Common myeloid progenitor, CD34-positive (primary cell): Measurements from ENCODE around the gene ANK3.

Experiments used
- CTCF ChIA-PET: fragments of 350-600 bp; sonication (Branson Sonifier 250); formaldehyde crosslinking; loops from one replicate; lab custom pipeline; 2021; ENCODE audit warnings: antibody characterized with exemption; lab: Charles Lee
- POLR2A ChIA-PET: fragments of 350-600 bp; sonication (Branson Sonifier 250); formaldehyde crosslinking; loops from one replicate; lab custom pipeline; 2021; ENCODE audit warnings: antibody characterized with exemption; lab: Charles Lee
- DNase-seq, 3 donors: peaks; one replicate each; pipeline versions ENCODE4 v3.0.0 to v3.0.0-alpha.2; 2013
- H3K27ac ChIP-seq, 2 experiments: 1 replicate in 1 of 2; 2 replicates in 1 of 2; pipeline ENCODE4 v1.7.0; 2013; ENCODE audit warnings: inconsistent platforms in 2 of 2, low read length in 2 of 2, mild to moderate bottlenecking in 2 of 2, low read depth in 1 of 2, moderate library complexity in 1 of 2; ENCODE audit not compliant: severe bottlenecking in 2 of 2, insufficient read depth in 1 of 2, poor library complexity in 1 of 2
- H3K27me3 ChIP-seq, 5 experiments: replicated peaks in 2 of 5; 1 replicate in 3 of 5; 2 replicates in 2 of 5; pipeline versions ENCODE4 v1.6.1 to v1.7.0; 2013; ENCODE audit warnings: low read length in 4 of 5, mild to moderate bottlenecking in 2 of 5, moderate library complexity in 2 of 5, inconsistent platforms in 1 of 5; ENCODE audit not compliant: insufficient read depth in 5 of 5, control insufficient read depth in 4 of 5
- H3K36me3 ChIP-seq, 4 experiments: 1 replicate in 2 of 4; 2 replicates in 2 of 4; pipeline versions ENCODE4 v1.6.1 to v1.7.0; 2013; ENCODE audit warnings: low read length in 3 of 4, control low read depth in 1 of 4, mild to moderate bottlenecking in 1 of 4; ENCODE audit not compliant: control insufficient read depth in 4 of 4, insufficient read depth in 4 of 4
- H3K4me1 ChIP-seq, 4 experiments: 1 replicate in 3 of 4; 2 replicates in 1 of 4; pipeline versions ENCODE4 v1.6.1 to v1.7.1; 2013; ENCODE audit warnings: low read length in 3 of 4, mild to moderate bottlenecking in 3 of 4, control low read depth in 1 of 4, inconsistent platforms in 1 of 4, moderate library complexity in 1 of 4; ENCODE audit not compliant: control insufficient read depth in 4 of 4, insufficient read depth in 4 of 4; ENCODE audit errors: control extremely low read depth in 1 of 4
- H3K4me3 ChIP-seq, 7 experiments: 1 replicate in 4 of 7; 2 replicates in 3 of 7; pipeline versions ENCODE4 v1.5.1 to v1.7.0; 2013; ENCODE audit warnings: mild to moderate bottlenecking in 7 of 7, low read length in 6 of 7, moderate library complexity in 6 of 7, inconsistent platforms in 2 of 7, low read depth in 2 of 7, control low read depth in 1 of 7; ENCODE audit not compliant: insufficient read depth in 4 of 7, control insufficient read depth in 1 of 7; ENCODE audit errors: extremely low read depth in 1 of 7
- H3K9me3 ChIP-seq, 5 experiments: 1 replicate in 4 of 5; 2 replicates in 1 of 5; pipeline versions ENCODE4 v1.6.1 to v1.7.1; 2013; ENCODE audit warnings: low read length in 4 of 5, mild to moderate bottlenecking in 2 of 5, inconsistent platforms in 1 of 5, low read depth in 1 of 5, moderate library complexity in 1 of 5; ENCODE audit not compliant: control insufficient read depth in 4 of 5, insufficient read depth in 2 of 5; ENCODE audit errors: control extremely low read depth in 1 of 5
- WGBS: methylation state at CpG from one replicate; pipeline ENCODE4 v1.1.5; 2013; ENCODE audit not compliant: insufficient coverage; 5-methylcytosine and 5-hydroxymethylcytosine counted together

The ANK3 gene

GRCh38 chr10:60236869-60237524 is 152.7 kb downstream of the ANK3 start:
- peak overlapping the region; percentile 33 to 67 for H3K27ac ChIP-seq
- peak overlapping the region in 5 of 7 experiments; percentile 26 to 60 (median 53) for H3K4me3 ChIP-seq
- no peaks in the 10 kb centered on the region for H3K9me3 ChIP-seq
- peaks cover 7 to 27% (median 12%) of the 10 kb centered on the region in 4 experiments for H3K4me1 ChIP-seq
- DNase-seq = peak; percentile 60 to 92 (median 87)
- CTCF ChIA-PET = interaction anchor here (1.7 kb wide), 1 partner anchor 197 kb away, joined by 6 read pairs; no protein-coding TSS in a partner anchor
- no peaks in the 10 kb centered on the region for H3K27me3 ChIP-seq
- POLR2A ChIA-PET = interaction anchor here (0.6 kb wide), 1 partner anchor 324 kb away, joined by 3 read pairs; no protein-coding TSS in a partner anchor
- H3K36me3 ChIP-seq = no peaks in the 10 kb centered on the region
- 28% methylated on average over 8 of the region's 9 CpGs for WGBS

- Histone ChIP-seq H3K27ac (no peak overlapping the region), H3K4me1 (peaks cover 7 to 27% (median 12%) of the 10 kb centered on the region in 4 experiments), H3K4me3 (no peak overlapping the region), H3K36me3 (no peaks in the 10 kb centered on the region), H3K9me3 (no peaks in the 10 kb centered on the region), H3K27me3 (no peaks in the 10 kb centered on the region)
- no CpG with 5 or more reads among the region's 1 CpG for WGBS
- DNase-seq = no peak
- ChIA-PET POLR2A (no interaction called here), CTCF (interaction anchor here (1.1 kb wide), 1 partner anchor 26 kb away, joined by 4 read pairs; no protein-coding TSS in a partner anchor)
Observed at GRCh38 chr10:60235001-60235400, 154.7 kb downstream of the ANK3 start.

DNA sequence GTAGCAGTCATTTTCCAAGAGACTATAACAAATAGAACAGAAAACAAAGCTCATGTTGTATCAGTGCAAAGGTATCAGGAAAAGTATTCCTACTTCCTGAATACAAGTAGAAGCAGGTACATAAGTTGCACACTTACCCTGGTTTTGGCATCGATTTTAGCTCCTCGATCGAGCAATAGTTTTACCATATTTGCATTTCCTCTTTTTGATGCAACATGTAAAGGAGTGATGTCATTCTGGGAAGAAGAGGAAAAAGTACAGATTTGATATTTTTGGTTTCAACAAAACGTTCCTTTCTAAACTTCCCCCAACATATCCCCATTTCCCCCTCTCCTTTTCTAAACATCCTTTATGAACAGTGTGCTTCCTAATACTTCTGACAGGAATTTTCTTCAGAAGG is 155.1 kb downstream of the ANK3 start:
- Histone ChIP-seq H3K27me3 (no peaks in the 10 kb centered on the region), H3K27ac (no peak overlapping the region), H3K4me3 (no peak overlapping the region), H3K9me3 (no peaks in the 10 kb centered on the region), H3K36me3 (no peaks in the 10 kb centered on the region), H3K4me1 (peaks cover 7 to 27% (median 12%) of the 10 kb centered on the region in 4 experiments)
- ChIA-PET POLR2A (no interaction called here), CTCF (interaction anchor here (1.1 kb wide), 1 partner anchor 26 kb away, joined by 4 read pairs; no protein-coding TSS in a partner anchor)
- DNase-seq = no peak
- WGBS = no CpG with 5 or more reads among the region's 4 CpGs

DNA sequence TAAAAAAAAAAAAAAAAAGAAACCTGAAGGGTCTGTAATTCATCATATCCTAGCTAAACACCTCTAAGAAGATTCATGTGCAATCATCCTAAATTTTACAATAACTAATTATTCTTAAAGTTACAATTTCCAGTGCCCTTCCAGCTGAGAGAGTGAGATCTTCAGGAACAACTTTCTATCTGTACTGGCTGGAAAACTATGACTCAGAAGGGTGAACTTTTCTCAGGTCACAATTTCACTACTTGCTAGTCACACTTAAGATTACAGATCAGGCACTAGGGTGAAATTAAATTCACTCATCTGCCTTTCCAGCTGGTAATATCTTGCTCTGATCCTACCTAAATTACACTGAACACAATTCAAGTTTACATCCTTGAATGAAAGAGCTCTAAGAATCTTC is 158.8 kb downstream of the ANK3 start:
- no peak overlapping the region for H3K4me3 ChIP-seq
- ChIA-PET CTCF (no interaction called here), POLR2A (interaction anchor here (0.5 kb wide), 1 partner anchor 386 kb away, joined by 4 read pairs; no protein-coding TSS in a partner anchor)
- no peaks in the 10 kb centered on the region for H3K4me1 ChIP-seq
- no peak for DNase-seq
- H3K36me3 ChIP-seq = no peaks in the 10 kb centered on the region
- no peak overlapping the region for H3K27ac ChIP-seq
- H3K27me3 ChIP-seq = no peaks in the 10 kb centered on the region
- H3K9me3 ChIP-seq = no peaks in the 10 kb centered on the region

- H3K9me3 ChIP-seq = no peaks in the 10 kb centered on the region
- H3K27ac ChIP-seq = no peak overlapping the region
- no peaks in the 10 kb centered on the region for H3K27me3 ChIP-seq
- ChIA-PET CTCF (no interaction called here), POLR2A (interaction anchor here (0.6 kb wide), 1 partner anchor 134 kb away, joined by 4 read pairs; no protein-coding TSS in a partner anchor)
- no peak overlapping the region for H3K4me3 ChIP-seq
- WGBS = 100% methylated on average over 6 of the region's 8 CpGs
- no peaks in the 10 kb centered on the region for H3K4me1 ChIP-seq
- H3K36me3 ChIP-seq = no peaks in the 10 kb centered on the region
- no peak for DNase-seq
Observed at GRCh38 chr10:60224066-60224705, 165.5 kb downstream of the ANK3 start.

DNA sequence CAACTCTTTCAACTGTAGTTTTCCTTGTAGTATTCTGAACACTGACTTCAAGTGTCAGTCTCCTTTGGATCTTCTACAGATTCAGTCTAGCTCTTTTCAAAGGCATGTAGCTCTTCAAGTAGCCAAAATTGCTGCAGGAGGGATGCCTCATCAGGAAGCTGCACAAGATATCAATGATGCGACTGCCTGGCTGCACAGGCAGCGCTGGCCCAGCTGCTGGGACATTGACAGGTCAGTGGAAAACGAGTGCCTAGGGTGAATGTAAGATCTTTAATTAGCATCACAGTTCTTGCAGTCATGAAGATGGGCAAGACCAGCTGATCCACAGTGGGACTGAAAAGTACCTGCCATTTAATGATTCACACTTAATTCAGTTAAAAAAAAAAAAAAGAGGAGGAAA is 167.6 kb downstream of the ANK3 start:
- POLR2A ChIA-PET = no interaction called here
- Histone ChIP-seq H3K9me3 (no peaks in the 10 kb centered on the region), H3K4me3 (no peak overlapping the region), H3K27ac (no peak overlapping the region), H3K4me1 (no peaks in the 10 kb centered on the region), H3K36me3 (no peaks in the 10 kb centered on the region), H3K27me3 (no peaks in the 10 kb centered on the region)
- no peak for DNase-seq
- no CpG with 5 or more reads among the region's 3 CpGs for WGBS
- CTCF ChIA-PET = interaction anchor here (1.3 kb wide), 2 partner anchors 14 to 18 kb away, joined by 3 to 4 read pairs; no protein-coding TSS in a partner anchor

GRCh38 chr10:60212195-60212594 is 177.5 kb downstream of the ANK3 start:
- peaks cover 0 to 6% (median 0%) of the 10 kb centered on the region in 5 experiments for H3K9me3 ChIP-seq
- POLR2A ChIA-PET = no interaction called here
- no peaks in the 10 kb centered on the region for H3K36me3 ChIP-seq
- no peak overlapping the region for H3K4me3 ChIP-seq
- no peaks in the 10 kb centered on the region for H3K27me3 ChIP-seq
- no CpG with 5 or more reads among the region's 1 CpG for WGBS
- DNase-seq = peak in 2 of 3 donors; percentile 13 to 33
- H3K27ac ChIP-seq = no peak overlapping the region
- CTCF ChIA-PET = interaction anchor here (0.8 to 1.8 kb wide), 3 partner anchors 77 to 590 kb away, joined by 3 read pairs; no protein-coding TSS in a partner anchor
- peaks cover 0 to 6% (median 3%) of the 10 kb centered on the region in 4 experiments for H3K4me1 ChIP-seq
